HCT116 (cell line): Measurements from ENCODE around the gene ENOX1. TPM values are rescaled to one million over a fixed set of nuclear protein-coding genes. Genes with fewer than 3 reads are reported as not detected.

Source experiments
- ATAC-seq: fragments of 200-7000 bp; cut with Tn5 transposase; 2 replicates; pipeline ENCODE4 v1.9.1; 2020; ENCODE audit warnings: mild to moderate bottlenecking, moderate library complexity
- BruUV-seq: library from RNA; stranded (reverse); fragments of 400-500 nt; replicated peaks from 2 replicates; lab custom pipeline; 2021; lab: Mats Ljungman, UMichigan
- CTCF ChIA-PET: fragments of 300-600 bp; sonication (Branson Sonifier 250); formaldehyde crosslinking; loops from one replicate; lab custom pipeline; 2021; ENCODE audit warnings: antibody characterized with exemption; lab: Charles Lee
- POLR2A ChIA-PET: fragments of 300-600, 350-600 bp; sonication (Branson Sonifier 250); formaldehyde crosslinking; loops from one replicate; lab custom pipeline; 2021; ENCODE audit warnings: antibody characterized with exemption; lab: Charles Lee
- RAD21 ChIA-PET, 2 experiments: fragments of 300-600 bp; sonication (Branson Sonifier 250); formaldehyde crosslinking; loops; one replicate each; lab custom pipeline; 2023; ENCODE audit warnings: low total read pairs in 2 of 2; ENCODE audit not compliant: uncharacterized antibody in 2 of 2, unreplicated experiment in 2 of 2, low non-redundant PET in 1 of 2; lab: Charles Lee
- DNase-seq: peaks from one replicate; pipeline ENCODE4 v3.0.0-alpha.2; 2010; ENCODE audit warnings: low read depth, low spot score
- H2AFZ ChIP-seq: fragments of 200-600 bp; shearing (Covaris generic), sonication (generic); 2 replicates; pipeline ENCODE4 v1.6.1; 2017; ENCODE audit warnings: low read depth, mixed run types, mixed read lengths, antibody characterized with exemption, low read length; ENCODE audit not compliant: poor library complexity, severe bottlenecking
- H3K27ac ChIP-seq: 2 replicates; pipeline ENCODE4 v1.5.1; 2012; ENCODE audit warnings: low read depth, low read length
- H3K27me3 ChIP-seq: fragments of 200-600 bp; sonication (generic); 2 replicates; pipeline ENCODE4 v1.6.1; 2016; ENCODE audit warnings: mixed run types, low read length, mixed read lengths; ENCODE audit not compliant: insufficient read depth
- H3K36me3 ChIP-seq, 2 experiments: fragments of 200-500 bp in 1 of 2; fragments of 200-600 bp in 1 of 2; sonication (Bioruptor generic) in 1 of 2; sonication (generic) in 1 of 2; 2 replicates each; pipeline versions ENCODE4 v1.5.1 to v1.6.1; 2014 to 2016; ENCODE audit warnings: low read length in 2 of 2, inconsistent platforms in 1 of 2, mixed read lengths in 1 of 2, mixed run types in 1 of 2; ENCODE audit not compliant: insufficient read depth in 2 of 2, control insufficient read depth in 1 of 2
- H3K4me1 ChIP-seq, 2 experiments: fragments of 200-600 bp in 1 of 2; sonication (generic) in 1 of 2; 2 replicates each; pipeline versions ENCODE4 v1.5.1 to v1.6.1; 2012 to 2017; ENCODE audit warnings: low read length in 2 of 2, inconsistent platforms in 1 of 2, mild to moderate bottlenecking in 1 of 2, mixed read lengths in 1 of 2, mixed run types in 1 of 2, moderate library complexity in 1 of 2; ENCODE audit not compliant: insufficient read depth in 2 of 2, control insufficient read depth in 1 of 2
- H3K4me2 ChIP-seq: fragments of 200-600 bp; sonication (generic); 2 replicates; pipeline ENCODE4 v1.6.1; 2017; ENCODE audit warnings: mixed run types, low read length, mixed read lengths
- H3K4me3 ChIP-seq, 2 experiments: fragments of 200-600 bp in 1 of 2; sonication (generic) in 1 of 2; replicated peaks in 1 of 2; 2 replicates each; pipeline ENCODE4 v1.5.1; 2011 to 2016; ENCODE audit warnings: low read length in 2 of 2, control low read depth in 1 of 2, low read depth in 1 of 2, mild to moderate bottlenecking in 1 of 2, mixed read lengths in 1 of 2, mixed run types in 1 of 2
- H3K79me2 ChIP-seq: fragments of 200-600 bp; sonication (generic); 2 replicates; pipeline ENCODE4 v1.6.1; 2017; ENCODE audit warnings: mild to moderate bottlenecking, mixed run types, low read length, moderate library complexity, mixed read lengths; ENCODE audit not compliant: insufficient read depth
- H3K9ac ChIP-seq: fragments of 200-600 bp; sonication (generic); 2 replicates; pipeline ENCODE4 v1.6.1; 2016; ENCODE audit warnings: low read length, mixed read lengths
- H3K9me2 ChIP-seq: fragments of 200-600 bp; sonication (generic), shearing (Covaris generic); 2 replicates; pipeline ENCODE4 v1.6.1; 2017; ENCODE audit warnings: mixed run types, mild to moderate bottlenecking, moderate library complexity; ENCODE audit not compliant: insufficient read depth
- H3K9me3 ChIP-seq, 2 experiments: fragments of 200-500 bp in 1 of 2; fragments of 200-600 bp in 1 of 2; sonication (Bioruptor generic) in 1 of 2; sonication (generic) in 1 of 2; 2 replicates each; pipeline ENCODE4 v1.6.1; 2014 to 2017; ENCODE audit warnings: low read length in 2 of 2, mixed read lengths in 2 of 2, inconsistent platforms in 1 of 2, low read depth in 1 of 2, mild to moderate bottlenecking in 1 of 2, mixed run types in 1 of 2, moderate library complexity in 1 of 2; ENCODE audit not compliant: control insufficient read depth in 1 of 2, insufficient read depth in 1 of 2
- H4K20me1 ChIP-seq: fragments of 200-600 bp; sonication (generic), shearing (Covaris generic); 2 replicates; pipeline ENCODE4 v1.6.1; 2017; ENCODE audit warnings: mixed run types, mild to moderate bottlenecking, moderate library complexity; ENCODE audit not compliant: insufficient read depth
- EGR1 ChIP-seq: IDR thresholded peaks from 2 replicates; pipeline ENCODE4 v1.6.1; 2012; ENCODE audit warnings: low read depth
- ELF1 ChIP-seq: IDR thresholded peaks from 2 replicates; pipeline ENCODE4 v1.6.1; 2012; ENCODE audit warnings: low read depth, borderline replicate concordance
- EZH2phosphoT487 ChIP-seq: fragments of 200-600 bp; IDR thresholded peaks from 2 replicates; pipeline ENCODE4 v1.6.1; 2018; ENCODE audit warnings: antibody characterized with exemption, borderline replicate concordance
- POLR2AphosphoS5 ChIP-seq: IDR thresholded peaks from 2 replicates; pipeline ENCODE4 v1.6.1; 2011; ENCODE audit warnings: mild to moderate bottlenecking, low read depth, low read length, moderate library complexity
- RAD21 ChIP-seq: IDR thresholded peaks from 2 replicates; pipeline ENCODE4 v1.6.1; 2012; ENCODE audit warnings: low read depth, mild to moderate bottlenecking
- SRF ChIP-seq: IDR thresholded peaks from 2 replicates; pipeline ENCODE4 v1.6.1; 2012; ENCODE audit warnings: low read depth
- ZFX ChIP-seq: fragments of 450-650 bp; IDR thresholded peaks from 2 replicates; pipeline ENCODE4 v1.6.1; 2017
- intact Hi-C: fragments of 100-400 bp; cut with micrococcal nuclease; formaldehyde crosslinking; loops from 2 replicates; pipeline ENCODE4 v1.10.0; 2022
- total RNA-seq: library from RNA; stranded (reverse); gene quantifications from one replicate; pipeline ENCODE4 v1.2.1, GENCODE V29; 2021; ENCODE audit not compliant: unreplicated experiment
- TF ChIP-seq, protein P1 (sequence below): IDR thresholded peaks from 2 replicates; pipeline ENCODE4 v1.6.1; 2012; ENCODE audit warnings: low read depth
- TF ChIP-seq, protein P2 (sequence below), 3 experiments: fragments of 200-600 bp in 1 of 3; sonication (generic) in 1 of 3; IDR thresholded peaks in 2 of 3; conservative IDR thresholded peaks in 1 of 3; 2 replicates each; pipeline ENCODE4 v1.5.1; 2012 to 2017; ENCODE audit warnings: low read depth in 2 of 3, low read length in 2 of 3, antibody characterized with exemption in 1 of 3, borderline replicate concordance in 1 of 3, control low read depth in 1 of 3, mild to moderate bottlenecking in 1 of 3, mixed read lengths in 1 of 3, mixed run types in 1 of 3, moderate library complexity in 1 of 3; ENCODE audit not compliant: insufficient read depth in 1 of 3

ENOX1 gene
- total RNA-seq, 1 experiment from 2014 or later, result 4.5 TPM

DNA sequence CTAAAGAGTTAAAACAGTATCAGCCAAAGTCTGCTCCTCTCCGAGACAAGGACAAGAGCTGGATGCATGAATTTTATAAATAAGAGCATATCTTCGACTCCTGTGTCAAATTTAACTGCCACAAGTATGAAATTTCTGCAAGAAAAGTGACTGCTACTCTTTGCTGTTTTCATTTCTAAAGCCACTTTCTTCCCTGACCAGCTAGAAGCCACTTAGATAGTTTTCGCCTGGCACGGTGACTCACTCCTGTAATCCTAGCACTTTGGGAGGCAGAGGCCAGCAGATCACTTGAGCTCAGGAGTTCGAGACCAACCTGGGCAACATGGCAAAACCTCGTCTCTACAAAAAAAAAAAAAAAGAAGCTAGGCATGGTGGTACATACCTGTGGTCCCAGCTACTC, 61.3 kb downstream of the ENOX1 start:
- POLR2A ChIA-PET, result no interaction called here
- H3K9me2 ChIP-seq, result no peaks in the 10 kb centered on the region
- DNase-seq (no peak), ATAC-seq (no peak)
- RAD21 ChIA-PET, result no interaction called here
- H3K36me3 ChIP-seq, result no peaks in the 10 kb centered on the region
- intact Hi-C loops, result no loop called here
- no peak overlapping the region for H3K4me3 ChIP-seq
- no TSS peak for BruUV-seq
- H4K20me1 ChIP-seq, result no peaks in the 10 kb centered on the region
- H3K9ac ChIP-seq, result no peak overlapping the region
- TF ChIP-seq ELF1 (no peak), RAD21 (no peak), SRF (no peak), EGR1 (no peak), ZFX (no peak), POLR2AphosphoS5 (no peak), EZH2phosphoT487 (no peak)
- TF ChIP-seq, protein P1, sequence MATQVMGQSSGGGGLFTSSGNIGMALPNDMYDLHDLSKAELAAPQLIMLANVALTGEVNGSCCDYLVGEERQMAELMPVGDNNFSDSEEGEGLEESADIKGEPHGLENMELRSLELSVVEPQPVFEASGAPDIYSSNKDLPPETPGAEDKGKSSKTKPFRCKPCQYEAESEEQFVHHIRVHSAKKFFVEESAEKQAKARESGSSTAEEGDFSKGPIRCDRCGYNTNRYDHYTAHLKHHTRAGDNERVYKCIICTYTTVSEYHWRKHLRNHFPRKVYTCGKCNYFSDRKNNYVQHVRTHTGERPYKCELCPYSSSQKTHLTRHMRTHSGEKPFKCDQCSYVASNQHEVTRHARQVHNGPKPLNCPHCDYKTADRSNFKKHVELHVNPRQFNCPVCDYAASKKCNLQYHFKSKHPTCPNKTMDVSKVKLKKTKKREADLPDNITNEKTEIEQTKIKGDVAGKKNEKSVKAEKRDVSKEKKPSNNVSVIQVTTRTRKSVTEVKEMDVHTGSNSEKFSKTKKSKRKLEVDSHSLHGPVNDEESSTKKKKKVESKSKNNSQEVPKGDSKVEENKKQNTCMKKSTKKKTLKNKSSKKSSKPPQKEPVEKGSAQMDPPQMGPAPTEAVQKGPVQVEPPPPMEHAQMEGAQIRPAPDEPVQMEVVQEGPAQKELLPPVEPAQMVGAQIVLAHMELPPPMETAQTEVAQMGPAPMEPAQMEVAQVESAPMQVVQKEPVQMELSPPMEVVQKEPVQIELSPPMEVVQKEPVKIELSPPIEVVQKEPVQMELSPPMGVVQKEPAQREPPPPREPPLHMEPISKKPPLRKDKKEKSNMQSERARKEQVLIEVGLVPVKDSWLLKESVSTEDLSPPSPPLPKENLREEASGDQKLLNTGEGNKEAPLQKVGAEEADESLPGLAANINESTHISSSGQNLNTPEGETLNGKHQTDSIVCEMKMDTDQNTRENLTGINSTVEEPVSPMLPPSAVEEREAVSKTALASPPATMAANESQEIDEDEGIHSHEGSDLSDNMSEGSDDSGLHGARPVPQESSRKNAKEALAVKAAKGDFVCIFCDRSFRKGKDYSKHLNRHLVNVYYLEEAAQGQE, result no peak
- TF ChIP-seq, protein P2, sequence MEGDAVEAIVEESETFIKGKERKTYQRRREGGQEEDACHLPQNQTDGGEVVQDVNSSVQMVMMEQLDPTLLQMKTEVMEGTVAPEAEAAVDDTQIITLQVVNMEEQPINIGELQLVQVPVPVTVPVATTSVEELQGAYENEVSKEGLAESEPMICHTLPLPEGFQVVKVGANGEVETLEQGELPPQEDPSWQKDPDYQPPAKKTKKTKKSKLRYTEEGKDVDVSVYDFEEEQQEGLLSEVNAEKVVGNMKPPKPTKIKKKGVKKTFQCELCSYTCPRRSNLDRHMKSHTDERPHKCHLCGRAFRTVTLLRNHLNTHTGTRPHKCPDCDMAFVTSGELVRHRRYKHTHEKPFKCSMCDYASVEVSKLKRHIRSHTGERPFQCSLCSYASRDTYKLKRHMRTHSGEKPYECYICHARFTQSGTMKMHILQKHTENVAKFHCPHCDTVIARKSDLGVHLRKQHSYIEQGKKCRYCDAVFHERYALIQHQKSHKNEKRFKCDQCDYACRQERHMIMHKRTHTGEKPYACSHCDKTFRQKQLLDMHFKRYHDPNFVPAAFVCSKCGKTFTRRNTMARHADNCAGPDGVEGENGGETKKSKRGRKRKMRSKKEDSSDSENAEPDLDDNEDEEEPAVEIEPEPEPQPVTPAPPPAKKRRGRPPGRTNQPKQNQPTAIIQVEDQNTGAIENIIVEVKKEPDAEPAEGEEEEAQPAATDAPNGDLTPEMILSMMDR (IDR thresholded peaks at IDR 0.05 in 2 of 3, conservative IDR thresholded peaks at IDR 0.05 in 1 of 3; ENCODE audit: borderline replicate concordance in 1 of 3, insufficient read depth in 1 of 3, low read depth in 2 of 3, low read length in 2 of 3), result no peak
- H3K4me1 ChIP-seq, result no peaks in the 10 kb centered on the region
- H2AFZ ChIP-seq, result no peak overlapping the region
- CTCF ChIA-PET, result no interaction called here
- no peak overlapping the region for H3K27ac ChIP-seq
- H3K9me3 ChIP-seq, result no peaks in the 10 kb centered on the region
- peaks cover 8% of the 10 kb centered on the region for H3K27me3 ChIP-seq
- no peaks in the 10 kb centered on the region for H3K79me2 ChIP-seq
- H3K4me2 ChIP-seq, result no peak overlapping the region
